Measurements from ENCODE around the gene HES4.

- TF ChIP-seq CTCF (IDR thresholded peaks at IDR 0.05 in 2 of 3, conservative IDR thresholded peaks at IDR 0.05 in 1 of 3; ENCODE audit: control insufficient read depth in 2 of 3, extremely low read depth in 1 of 3, insufficient read depth in 1 of 3, low read depth in 3 of 3, low read length in 3 of 3): 0 out of 6 replicates have a peak, but pooled peaks of 1 of the 3 experiments have one; percentile 5
- no peak for TF ChIP-seq RFX5 (IDR thresholded peaks at IDR 0.05; ENCODE audit: low read depth, low read length)
- TF ChIP-seq ASH2L (IDR thresholded peaks at IDR 0.05; ENCODE audit: borderline replicate concordance, low read depth): no peak
- no peak for TF ChIP-seq JUNB (IDR thresholded peaks at IDR 0.05)
- TF ChIP-seq TCF7 (IDR thresholded peaks at IDR 0.05; ENCODE audit: borderline replicate concordance): no peak
- 0 out of 2 replicates have a peak, but pooled peaks have one; percentile 4 for TF ChIP-seq TCF12 (IDR thresholded peaks at IDR 0.05; ENCODE audit: low read depth, low read length)
Measured at GRCh38 chr1:998995-999724, 737 bp downstream of the HES4 start.

Measured in GM12878 (cell line).